HG03280 (cell line): ENCODE measurements around the gene KCNN2.

Experiments
- ATAC-seq: cut with Tn5 transposase; IDR thresholded peaks from one replicate; pipeline ENCODE4 v1.9.1; 2021; ENCODE audit warnings: mild to moderate bottlenecking, moderate library complexity; ENCODE audit not compliant: unreplicated experiment

KCNN2 gene

DNA sequence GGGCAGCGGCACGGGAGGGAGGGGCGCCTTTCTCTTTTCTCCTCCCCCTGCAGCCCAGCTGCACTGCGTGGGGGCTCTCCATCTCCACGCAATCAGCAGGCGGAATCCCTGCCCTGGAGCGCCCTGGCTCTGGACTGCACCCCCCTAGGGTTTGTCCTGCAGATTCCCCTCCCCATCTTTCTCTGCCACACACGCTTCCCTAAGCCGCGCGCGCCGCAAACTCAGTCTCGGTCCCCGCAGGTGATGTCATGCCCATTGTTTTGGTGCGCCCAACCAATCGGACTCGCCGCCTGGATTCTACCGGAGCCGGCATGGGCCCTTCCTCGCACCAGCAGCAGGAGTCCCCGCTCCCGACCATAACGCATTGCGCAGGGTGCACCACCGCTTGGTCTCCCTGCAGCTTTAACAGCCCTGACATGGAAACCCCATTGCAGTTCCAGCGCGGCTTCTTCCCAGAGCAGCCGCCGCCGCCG lies at the start of gene KCNN2:
Gene KCNN2, plus strand, starts transcription at position 347 of the 473 bp plus-strand sequence. Its CDS starts 70 bp downstream, at position 417.
- no peak for ATAC-seq

DNA sequence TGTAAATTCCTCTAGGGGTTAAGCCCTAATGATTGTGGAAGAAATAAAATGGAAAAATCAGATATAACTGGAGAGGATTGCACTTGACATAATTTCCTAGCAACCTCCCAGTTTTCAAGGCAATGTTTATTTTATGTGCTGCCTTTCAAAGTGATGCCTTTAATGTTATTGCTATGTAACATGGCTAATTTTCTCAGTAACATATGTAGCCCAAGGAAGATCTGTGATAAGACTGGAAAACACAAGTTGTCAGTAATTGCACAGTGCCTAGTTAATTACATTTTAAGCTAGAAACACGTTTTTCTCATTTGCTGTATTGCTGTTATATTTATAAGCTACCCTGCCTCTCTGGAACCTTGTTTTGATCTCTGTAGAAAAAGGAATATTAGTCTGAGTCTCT lies 49.2 kb upstream of the KCNN2 start:
- ATAC-seq, result no peak

GRCh38 chr5:114314061-114314460 lies 47.8 kb upstream of the KCNN2 start:
- ATAC-seq, result no peak

DNA sequence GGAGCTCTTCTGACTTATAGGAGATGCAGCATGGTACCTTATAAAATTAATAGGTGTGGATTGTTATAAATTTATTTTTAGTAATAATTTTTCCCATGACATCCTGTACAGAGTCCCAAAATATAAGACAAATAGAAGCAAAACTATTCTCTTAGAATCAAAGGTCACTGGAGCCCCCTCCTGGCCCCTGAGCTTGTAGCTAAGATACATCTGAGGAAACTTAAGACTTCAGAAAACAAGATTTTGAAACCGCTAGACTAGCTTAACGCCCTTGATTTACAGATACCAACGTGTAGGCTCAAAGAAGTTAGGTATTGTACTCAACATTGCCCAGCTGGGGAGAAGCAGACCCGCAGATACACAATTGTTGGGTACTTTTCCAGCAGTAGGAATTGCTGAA lies 45.7 kb upstream of the KCNN2 start:
- no peak for ATAC-seq

DNA sequence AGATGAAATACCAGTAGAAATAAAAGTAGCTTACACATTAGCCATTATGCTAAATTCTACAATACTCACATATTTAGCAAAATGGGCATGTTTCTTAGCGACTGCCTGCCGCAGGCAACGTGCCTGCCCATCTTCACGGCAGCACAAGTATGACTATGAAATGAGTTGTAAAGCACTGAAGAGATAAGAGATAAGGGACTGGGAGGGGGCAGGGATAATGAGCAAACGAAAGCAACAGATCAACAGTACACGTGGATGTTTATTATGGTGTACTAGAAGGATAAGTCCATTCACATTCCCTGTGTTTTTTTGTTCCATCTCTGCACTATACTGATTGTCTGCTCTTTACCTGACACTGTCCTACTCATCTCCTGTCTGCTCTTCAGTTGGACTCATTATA lies 44.1 kb upstream of the KCNN2 start:
- no peak for ATAC-seq

DNA sequence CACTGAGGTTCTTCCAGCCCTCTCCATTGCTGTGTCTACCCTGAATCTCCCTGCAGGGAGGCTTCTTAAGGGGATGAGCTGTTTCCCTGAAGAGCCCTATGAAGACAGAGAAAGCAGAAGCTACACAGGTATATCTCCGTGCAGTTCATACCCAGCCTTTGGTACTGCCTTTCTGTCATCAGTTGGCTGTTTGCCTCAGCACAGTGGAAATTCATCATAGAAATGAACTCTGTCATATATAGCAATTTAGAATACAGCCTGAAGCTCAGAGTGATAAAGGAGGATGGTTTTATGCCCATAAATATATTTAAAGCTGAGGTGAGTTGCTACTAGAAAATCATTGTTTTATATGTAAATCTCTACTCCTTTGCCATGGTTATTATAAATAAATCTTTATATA lies 42.6 kb upstream of the KCNN2 start:
- ATAC-seq, result no peak

DNA sequence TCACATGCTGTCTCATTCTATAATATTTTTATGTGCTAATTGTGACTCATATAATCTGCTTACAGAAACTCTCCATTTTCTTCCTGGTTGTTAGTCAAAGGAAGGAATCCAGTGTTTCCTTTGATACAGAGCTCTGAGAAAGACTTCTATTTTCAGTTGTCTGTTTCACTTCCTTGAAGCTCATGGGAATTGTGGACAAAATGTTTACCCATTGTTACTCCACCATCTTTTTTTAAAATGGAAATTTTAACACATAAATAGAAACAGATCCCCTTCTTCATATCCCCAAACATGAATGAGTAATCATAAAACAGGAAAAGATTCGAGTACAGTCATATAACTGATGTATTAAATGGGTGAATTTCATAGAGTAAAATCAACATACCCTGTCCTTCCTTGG lies 42.0 kb upstream of the KCNN2 start:
- no peak for ATAC-seq

- no peak for ATAC-seq
Observed at GRCh38 chr5:114324282-114324681, 37.6 kb upstream of the KCNN2 start.

GRCh38 chr5:114325541-114325940 lies 36.3 kb upstream of the KCNN2 start:
- no peak for ATAC-seq

DNA sequence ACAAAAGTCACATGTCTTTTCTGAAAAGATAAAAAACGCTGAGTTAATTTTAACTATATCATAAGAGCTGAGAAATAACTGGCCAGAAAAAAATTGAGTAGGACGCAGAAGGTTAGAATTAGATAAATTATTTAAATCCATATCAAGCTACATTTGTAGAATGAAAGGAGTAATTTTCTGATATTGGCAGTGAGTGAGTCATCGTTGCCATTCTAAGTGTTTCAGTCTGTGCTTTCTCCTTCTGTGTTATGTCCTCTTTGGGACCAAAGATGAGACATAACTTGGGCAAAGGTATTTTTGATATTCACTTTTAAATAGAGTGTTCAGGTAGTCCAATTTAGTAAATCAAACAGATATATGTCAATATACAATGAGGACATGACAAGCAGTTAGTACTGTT lies 34.4 kb upstream of the KCNN2 start:
- no peak for ATAC-seq

DNA sequence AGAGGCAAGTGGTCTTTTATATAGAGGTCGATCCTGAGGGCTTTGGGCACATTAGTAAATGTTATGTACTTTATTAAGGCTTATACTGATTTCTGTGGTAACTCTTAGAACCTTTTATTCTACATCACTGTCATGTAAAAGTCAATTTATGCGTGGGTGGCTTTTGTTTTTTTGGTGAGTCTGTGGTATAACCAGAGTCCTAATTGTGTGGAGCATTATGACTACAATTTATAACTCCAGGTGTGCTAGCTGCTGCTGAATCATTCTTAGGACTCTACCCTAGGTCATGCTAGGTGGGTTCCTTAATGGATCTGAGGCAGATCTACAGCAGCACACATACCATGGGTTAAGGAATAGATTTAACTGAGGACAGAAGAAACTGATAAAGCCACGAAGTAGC lies 33.9 kb upstream of the KCNN2 start:
- ATAC-seq, result peak; percentile 42

GRCh38 chr5:114330916-114331531 lies 30.8 kb upstream of the KCNN2 start:
- no peak for ATAC-seq

DNA sequence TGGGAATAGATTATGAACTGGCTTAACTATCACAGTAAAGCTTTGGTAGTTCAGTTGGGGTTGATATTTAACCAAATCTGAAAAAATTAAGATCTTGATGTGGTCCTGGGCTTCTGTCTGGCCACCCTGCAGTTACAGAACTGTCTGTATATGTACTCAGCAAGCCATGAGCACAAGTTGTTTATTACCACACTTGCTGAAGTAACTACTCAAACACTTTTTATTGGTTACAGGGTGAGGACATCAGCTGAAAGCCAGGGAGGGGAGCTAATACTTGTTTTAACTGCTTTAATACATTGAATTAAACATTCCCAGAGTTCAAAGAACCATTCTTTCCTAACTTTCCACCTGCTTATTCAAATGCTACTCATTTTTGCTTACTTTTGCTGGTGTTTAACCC lies 29.4 kb upstream of the KCNN2 start:
- no peak for ATAC-seq

DNA sequence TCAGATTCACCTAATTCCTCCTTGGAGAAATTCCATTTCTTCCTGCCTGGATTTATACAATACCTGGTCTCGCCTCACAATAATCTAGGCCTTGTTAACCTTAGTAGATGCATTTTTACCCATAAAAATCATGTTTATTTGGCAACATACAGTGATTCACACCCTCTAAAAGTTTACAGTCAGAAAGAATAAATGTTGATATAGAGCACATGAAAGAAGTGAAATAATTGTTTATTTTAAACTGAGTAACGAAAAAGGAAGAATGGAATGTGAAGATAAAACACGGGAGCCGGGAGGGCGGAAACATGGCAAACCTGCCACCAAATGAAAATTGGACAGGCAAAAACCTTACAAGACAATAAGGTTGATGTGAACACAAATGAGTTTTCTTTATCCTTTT lies 28.9 kb upstream of the KCNN2 start:
- no peak for ATAC-seq

DNA sequence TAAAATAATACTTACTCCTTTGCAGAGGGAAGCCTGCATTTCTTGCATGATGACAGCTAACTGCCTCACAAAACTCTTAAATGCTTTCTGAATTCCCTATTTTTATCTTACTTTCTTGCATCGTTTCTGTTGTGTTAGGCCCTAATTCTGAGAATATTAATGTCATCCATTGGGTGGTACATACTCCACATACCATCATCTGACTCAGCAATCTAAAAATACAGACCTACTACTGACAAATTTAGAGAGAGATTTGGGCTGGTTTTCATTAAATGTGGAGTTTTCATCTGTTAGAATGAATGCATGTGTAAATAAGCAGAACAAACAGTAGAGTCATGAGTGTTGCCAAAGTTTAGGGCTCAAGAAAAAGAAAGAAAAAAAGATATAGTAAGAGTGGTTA lies 26.5 kb upstream of the KCNN2 start:
- ATAC-seq, result no peak

DNA sequence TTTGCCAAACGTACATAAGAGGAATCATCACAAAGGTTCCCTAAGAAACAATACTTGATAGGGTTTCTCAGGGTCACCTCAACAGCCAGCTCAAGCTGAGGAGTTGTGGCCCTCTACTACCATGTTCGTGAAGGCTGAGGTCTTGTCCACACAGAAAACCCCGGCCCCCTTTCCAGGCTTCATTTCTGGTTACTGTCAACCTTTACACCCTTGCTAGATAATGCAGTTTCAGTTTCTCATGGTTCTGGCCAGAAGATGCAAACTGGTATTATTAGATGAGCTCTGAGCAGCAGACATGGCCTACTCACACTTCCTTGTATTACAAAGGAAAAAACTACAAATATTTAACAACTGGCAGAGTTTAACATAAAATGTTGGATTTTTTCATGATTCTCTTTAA lies 22.8 kb upstream of the KCNN2 start:
- ATAC-seq, result no peak

- no peak for ATAC-seq
Observed at GRCh38 chr5:114346181-114346580, 15.7 kb upstream of the KCNN2 start.

GRCh38 chr5:114355086-114355830 lies 6.6 kb upstream of the KCNN2 start:
- ATAC-seq, result no peak

DNA sequence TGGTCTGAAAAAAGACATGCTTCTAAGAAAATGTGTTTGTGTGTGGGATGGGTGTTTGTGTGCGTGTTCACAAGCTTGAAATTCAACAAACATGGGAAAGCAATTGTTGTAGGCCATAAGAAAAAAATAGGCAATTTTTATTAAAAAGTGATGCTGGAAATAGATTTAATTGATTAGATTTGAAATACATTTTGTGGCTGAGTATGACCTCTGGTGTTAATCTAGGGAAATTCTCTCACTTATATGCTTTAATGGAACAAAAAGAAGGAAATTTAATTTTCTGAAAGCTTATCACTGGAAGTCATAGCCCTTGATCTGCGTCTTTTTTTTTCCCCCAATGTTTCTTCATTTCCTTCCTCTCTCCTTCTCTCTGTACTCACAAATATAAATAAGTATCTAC lies 3.5 kb upstream of the KCNN2 start:
- no peak for ATAC-seq

GRCh38 chr5:114360357-114360756 lies 1.5 kb upstream of the KCNN2 start:
- no peak for ATAC-seq

- no peak for ATAC-seq
Observed at GRCh38 chr5:114360816-114361723, 800 bp upstream of the KCNN2 start.
